LNCAP (cell line): ENCODE data around the gene LEKR1.

Experiments
- TF ChIP-seq, protein P1 (sequence below): fragments of 450-650 bp; IDR thresholded peaks from 2 replicates; pipeline ENCODE4 v1.5.1; 2017; ENCODE audit warnings: mild to moderate bottlenecking

LEKR1 gene

DNA sequence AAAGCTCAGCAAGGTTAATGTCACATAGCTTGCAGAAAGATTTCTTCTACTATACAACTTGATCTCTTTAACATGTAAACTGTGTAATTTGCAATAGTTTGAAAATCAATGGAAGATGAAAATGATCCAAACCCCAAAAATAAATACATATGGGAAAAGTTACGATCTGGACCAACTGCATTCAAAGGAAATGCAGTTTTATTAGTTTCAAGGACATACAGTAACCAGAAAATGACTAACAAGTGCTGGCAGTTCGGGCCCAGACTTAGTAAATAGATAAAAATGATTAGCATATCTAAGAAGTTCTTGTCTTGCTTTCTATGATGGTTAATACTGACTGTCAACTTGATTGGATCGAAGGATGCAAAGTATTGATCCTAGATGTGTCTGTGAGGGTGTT, 37.3 kb upstream of the LEKR1 start:
- TF ChIP-seq, protein P1, sequence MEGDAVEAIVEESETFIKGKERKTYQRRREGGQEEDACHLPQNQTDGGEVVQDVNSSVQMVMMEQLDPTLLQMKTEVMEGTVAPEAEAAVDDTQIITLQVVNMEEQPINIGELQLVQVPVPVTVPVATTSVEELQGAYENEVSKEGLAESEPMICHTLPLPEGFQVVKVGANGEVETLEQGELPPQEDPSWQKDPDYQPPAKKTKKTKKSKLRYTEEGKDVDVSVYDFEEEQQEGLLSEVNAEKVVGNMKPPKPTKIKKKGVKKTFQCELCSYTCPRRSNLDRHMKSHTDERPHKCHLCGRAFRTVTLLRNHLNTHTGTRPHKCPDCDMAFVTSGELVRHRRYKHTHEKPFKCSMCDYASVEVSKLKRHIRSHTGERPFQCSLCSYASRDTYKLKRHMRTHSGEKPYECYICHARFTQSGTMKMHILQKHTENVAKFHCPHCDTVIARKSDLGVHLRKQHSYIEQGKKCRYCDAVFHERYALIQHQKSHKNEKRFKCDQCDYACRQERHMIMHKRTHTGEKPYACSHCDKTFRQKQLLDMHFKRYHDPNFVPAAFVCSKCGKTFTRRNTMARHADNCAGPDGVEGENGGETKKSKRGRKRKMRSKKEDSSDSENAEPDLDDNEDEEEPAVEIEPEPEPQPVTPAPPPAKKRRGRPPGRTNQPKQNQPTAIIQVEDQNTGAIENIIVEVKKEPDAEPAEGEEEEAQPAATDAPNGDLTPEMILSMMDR = no peak

GRCh38 chr3:156790156-156790555, 36.0 kb upstream of the LEKR1 start:
- TF ChIP-seq, protein P1 = no peak

GRCh38 chr3:156792114-156792513, 34.0 kb upstream of the LEKR1 start:
- TF ChIP-seq, protein P1 = no peak

- TF ChIP-seq, protein P1 = no peak
These were observed 33.6 kb upstream of the LEKR1 start for GRCh38 chr3:156792536-156792935.

DNA sequence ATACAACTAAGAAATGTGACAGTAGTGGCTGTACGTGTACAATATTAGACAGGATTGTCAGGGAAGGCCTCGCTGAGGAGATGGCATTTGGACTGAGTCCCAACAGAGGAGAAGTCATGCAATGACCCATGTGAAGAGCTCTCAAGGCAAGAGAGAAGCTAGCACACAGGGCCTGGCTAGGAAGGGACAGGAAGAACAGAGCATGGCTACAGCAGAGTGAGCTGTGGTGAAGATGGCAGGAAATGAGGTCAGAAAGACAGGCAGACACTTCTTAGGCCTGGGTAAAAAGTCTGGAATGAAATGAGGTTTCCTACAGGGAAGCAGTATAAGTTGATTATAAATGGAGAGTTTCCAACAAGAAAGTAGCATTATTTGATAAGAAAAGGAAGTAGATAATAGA, 33.2 kb upstream of the LEKR1 start:
- TF ChIP-seq, protein P1 = no peak

DNA sequence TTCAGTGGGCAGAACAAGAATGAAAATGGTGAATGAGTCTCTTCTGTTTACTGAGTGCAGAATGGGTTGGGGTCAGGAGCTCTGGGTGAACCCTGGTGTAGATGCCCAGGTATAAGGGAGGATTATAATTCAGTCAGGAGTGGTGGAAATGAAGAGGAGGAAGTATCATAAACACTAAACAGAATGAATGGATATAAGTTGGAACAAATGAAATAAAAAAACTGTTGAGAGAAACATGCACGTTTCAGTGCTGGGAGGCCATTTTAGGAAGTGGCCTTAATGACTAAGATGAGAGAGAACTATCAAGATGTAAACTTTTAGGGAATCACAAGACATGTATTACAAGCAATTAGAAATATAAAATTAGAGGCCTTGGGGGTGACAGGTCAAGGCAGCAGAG, 32.8 kb upstream of the LEKR1 start:
- TF ChIP-seq, protein P1 = no peak

DNA sequence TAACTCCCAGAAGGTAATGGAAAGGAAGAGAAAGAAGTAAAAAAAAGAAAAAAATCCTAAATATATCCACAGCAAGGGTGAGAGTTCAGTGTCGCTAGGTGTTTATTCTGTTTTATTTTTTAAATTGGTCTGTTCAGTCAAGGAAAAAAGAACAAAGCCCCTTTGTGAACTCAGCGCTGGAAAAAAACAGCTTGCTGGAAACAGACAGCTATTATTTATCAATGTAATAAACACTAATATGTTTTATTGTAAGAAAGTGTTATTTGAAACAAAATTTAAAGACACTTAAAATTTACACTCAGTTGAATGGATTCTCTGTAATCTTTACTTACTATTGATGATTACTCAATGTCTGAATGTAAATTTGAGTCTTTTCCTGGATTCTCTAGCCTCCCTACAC, 32.3 kb upstream of the LEKR1 start:
- TF ChIP-seq, protein P1 = no peak

DNA sequence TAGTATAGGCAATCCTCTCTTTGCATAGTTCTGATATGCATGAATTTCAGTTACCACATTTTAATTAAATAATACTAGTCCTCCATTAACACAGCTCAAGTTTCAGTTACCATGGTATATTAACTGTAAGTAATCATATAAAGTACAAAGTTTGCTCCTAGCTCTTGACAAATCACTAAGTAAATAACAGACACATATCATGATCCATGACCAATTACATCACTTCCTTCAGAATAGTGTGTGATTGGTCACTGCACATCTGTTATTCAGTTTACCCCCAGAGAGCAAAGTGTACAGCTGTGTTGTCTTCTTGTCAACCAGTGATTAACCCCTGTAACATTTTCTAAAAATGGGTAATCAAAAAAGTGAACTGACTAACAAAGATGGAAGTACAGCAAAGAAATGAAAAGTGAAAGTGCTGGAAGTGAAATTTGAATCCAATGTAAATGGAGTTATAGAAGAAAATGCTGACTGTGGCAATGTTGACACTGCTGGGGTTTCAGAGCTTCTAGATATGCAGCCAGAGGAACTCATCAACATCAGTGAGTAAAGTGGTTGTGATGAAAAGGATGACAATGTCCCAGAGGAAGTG, 30.2 kb upstream of the LEKR1 start:
- TF ChIP-seq, protein P1 = no peak
